GM19240 (cell line): Measurements from ENCODE around the gene PPP2R2B.

Experiments
- DNase-seq: peaks from one replicate; pipeline ENCODE4 v3.0.0; 2011; ENCODE audit warnings: low spot score; ENCODE audit not compliant: insufficient read length

Gene PPP2R2B

GRCh38 chr5:146704949-146705665 is 173.4 kb downstream of the PPP2R2B start:
- DNase-seq, result no peak

- DNase-seq, result no peak
These were observed 174.7 kb downstream of the PPP2R2B start for GRCh38 chr5:146703899-146704298.

GRCh38 chr5:146703499-146703898 is 175.1 kb downstream of the PPP2R2B start:
- DNase-seq, result no peak

- no peak for DNase-seq
These were observed 178.7 kb downstream of the PPP2R2B start for GRCh38 chr5:146699664-146700418.

GRCh38 chr5:146699138-146699537 is 179.4 kb downstream of the PPP2R2B start:
- DNase-seq, result no peak

GRCh38 chr5:146698651-146699050 is 179.9 kb downstream of the PPP2R2B start:
- no peak for DNase-seq

- no peak for DNase-seq
These were observed 181.3 kb downstream of the PPP2R2B start for GRCh38 chr5:146697211-146697610.

GRCh38 chr5:146695646-146696045 is 182.9 kb downstream of the PPP2R2B start:
- no peak for DNase-seq

- no peak for DNase-seq
These were observed 187.6 kb downstream of the PPP2R2B start for GRCh38 chr5:146690880-146691355.

- no peak for DNase-seq
These were observed 190.9 kb downstream of the PPP2R2B start for GRCh38 chr5:146687630-146688029.

- DNase-seq, result no peak
These were observed 194.7 kb downstream of the PPP2R2B start for GRCh38 chr5:146683861-146684260.

GRCh38 chr5:146682899-146683532 is 195.5 kb downstream of the PPP2R2B start:
- DNase-seq, result no peak

GRCh38 chr5:146681585-146682105 is 196.9 kb downstream of the PPP2R2B start:
- DNase-seq, result no peak

GRCh38 chr5:146680846-146681584 is 197.5 kb downstream of the PPP2R2B start:
- DNase-seq, result no peak

GRCh38 chr5:146675636-146676035 is 202.9 kb downstream of the PPP2R2B start:
- no peak for DNase-seq

- DNase-seq, result no peak
These were observed 205.7 kb downstream of the PPP2R2B start for GRCh38 chr5:146672866-146673265.

GRCh38 chr5:146671561-146672295 is 206.8 kb downstream of the PPP2R2B start:
- no peak for DNase-seq

- DNase-seq, result no peak
These were observed 208.9 kb downstream of the PPP2R2B start for GRCh38 chr5:146669656-146670055.

GRCh38 chr5:146667633-146668272 is 210.8 kb downstream of the PPP2R2B start:
- DNase-seq, result no peak

- no peak for DNase-seq
These were observed 216.3 kb downstream of the PPP2R2B start for GRCh38 chr5:146662229-146662628.
